ENCODE results near the gene DNAJC1.

DNAJC1 gene

DNA sequence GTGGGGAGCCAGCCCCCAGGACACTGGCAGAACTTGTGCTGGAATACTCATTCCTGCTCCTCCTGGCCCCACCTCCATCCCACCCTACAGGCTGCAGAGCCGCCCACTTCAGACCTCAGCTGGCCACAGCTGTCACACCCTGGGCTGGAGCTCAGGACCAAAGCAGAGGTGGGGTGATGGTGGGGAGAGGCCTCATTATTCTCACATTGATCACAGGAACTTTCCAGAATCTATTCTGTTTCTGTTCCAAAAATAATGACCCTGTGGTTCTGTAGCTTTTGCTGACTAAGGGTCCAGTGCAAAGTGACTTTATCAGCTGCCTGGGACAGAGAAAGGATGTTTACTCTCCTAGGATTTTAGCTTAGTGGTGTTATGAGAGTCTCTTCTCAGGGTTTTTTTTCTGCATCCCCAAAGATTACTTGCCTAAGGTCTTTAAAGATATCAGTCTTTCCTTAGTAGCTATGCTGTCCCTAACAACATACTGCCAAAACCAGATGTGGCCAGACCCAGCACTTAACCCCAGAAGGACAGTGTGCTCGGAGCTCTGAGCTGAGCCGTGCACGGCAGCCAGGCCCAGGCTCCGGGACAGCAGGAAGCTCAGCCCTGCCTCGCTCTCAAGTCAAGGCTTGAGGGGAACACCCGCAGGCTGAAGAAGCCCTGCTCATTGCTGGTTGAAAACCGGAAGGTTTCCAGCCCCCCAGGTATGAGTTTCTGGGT is 246.2 kb downstream of the DNAJC1 start:
- no peak for DNase-seq

DNA sequence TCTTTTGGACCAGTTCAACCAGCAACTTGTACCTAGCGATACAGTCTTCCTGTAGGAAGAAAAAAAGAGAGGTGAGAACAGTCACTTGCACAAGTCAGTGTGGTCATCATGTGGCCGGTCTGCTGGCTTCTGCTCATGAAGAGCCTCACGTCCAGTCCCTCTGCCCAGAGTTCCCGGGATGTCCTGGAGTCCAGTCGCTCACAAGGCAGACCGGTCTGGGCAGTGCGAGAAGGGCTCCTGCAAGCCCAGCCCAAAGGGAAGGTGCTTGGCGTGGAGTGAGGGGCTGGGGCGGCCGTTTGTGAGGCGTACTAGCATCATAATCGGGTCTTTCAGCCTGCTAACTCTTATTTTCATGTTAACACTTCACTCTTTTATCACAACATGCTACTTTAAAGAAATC is 246.8 kb downstream of the DNAJC1 start:
- no peak for DNase-seq

DNA sequence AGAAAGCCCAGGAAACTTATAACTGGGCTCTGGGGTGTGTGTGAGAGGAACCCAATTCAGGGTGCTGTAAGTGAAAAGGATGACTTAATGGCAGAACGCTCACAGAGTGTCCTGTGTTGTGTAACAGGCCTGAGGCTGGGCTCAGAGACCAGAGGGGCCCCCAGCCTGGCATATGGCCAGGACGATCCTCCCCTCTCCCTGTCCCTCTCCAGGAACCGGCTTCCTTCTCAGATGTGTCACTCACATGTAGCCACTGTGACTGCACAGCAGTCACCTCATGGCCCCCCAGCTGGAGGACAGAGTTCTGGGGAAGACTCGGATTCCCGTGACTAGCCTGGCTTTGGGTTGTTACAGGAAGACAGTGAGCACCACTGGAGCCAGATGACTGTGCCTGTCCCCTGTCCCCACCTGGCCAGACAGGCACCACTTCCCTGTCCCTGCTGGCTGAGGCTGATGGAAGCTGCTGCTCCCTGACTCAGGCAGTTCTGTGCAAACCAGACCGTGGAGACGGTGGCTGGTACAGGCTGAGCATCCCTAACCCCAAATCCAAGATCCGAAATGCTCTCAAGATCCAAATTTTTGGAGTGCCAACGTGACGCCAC is 249.0 kb downstream of the DNAJC1 start:
- no peak for DNase-seq

GRCh38 chr10:21753497-21754270 is 249.8 kb downstream of the DNAJC1 start:
- no peak for DNase-seq

GRCh38 chr10:21751341-21752310 is 251.9 kb downstream of the DNAJC1 start:
- DNase-seq, result no peak

- DNase-seq, result no peak
Observed at GRCh38 chr10:21750424-21750823, 253.1 kb downstream of the DNAJC1 start.

DNA sequence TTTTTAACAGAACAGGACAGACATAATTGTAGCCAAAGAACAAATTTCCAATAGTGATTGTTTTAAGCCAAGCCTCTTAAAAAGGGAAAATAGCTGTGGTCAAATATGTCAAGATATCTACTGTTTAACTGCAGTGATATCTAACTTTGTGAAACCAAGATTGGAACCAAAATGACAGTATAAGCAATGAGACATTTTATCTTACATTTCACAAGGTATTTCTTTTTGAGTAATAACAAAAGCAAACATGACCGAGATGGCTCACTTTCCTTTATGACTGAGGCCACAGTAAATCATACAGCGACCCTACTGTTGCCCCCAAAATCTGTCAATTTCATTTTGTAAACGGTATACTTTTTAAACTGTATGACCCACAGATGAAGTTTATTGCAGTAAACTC is 253.7 kb downstream of the DNAJC1 start:
- DNase-seq, result no peak

DNA sequence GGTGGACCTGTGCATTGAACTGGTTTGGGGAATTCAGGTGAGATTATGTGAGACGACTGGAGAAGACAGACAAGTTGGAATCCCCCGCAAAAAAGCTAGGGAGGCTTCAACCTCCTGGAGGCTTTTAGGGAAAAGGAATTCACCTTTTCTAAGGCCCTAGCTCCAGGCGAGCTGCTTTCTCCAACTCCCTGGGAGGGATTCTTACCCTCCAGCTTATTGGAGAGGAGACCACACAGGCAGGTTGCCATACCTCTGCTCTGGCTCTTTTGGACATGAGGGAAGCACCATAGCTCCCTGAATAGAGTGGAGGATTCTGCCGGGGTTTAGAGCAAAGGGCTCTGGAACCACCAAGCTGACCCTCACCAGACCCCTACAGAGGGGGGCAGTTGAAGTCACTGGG is 255.7 kb downstream of the DNAJC1 start:
- no peak for DNase-seq

DNA sequence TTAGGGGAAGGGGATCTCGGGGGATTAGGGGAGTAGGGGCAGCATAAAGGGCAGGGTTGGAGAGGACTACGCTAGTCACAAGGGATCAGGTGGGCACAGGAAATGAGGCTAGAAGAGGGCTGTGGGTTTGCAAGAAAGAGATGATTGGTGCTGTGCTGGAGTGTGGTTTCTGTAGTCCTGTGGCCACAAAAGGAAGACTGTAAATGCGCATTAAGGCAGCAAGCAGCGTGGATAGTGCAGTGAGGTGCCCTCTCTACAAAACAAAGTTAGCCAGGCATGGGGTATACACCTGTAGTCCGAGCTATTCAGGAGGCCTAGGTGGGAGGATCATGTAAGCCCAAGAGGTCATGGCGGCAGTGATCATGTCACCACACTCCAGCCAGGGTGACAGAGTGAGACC is 257.4 kb downstream of the DNAJC1 start:
- peak in 1 of 2 donors; percentile 21 for DNase-seq

DNA sequence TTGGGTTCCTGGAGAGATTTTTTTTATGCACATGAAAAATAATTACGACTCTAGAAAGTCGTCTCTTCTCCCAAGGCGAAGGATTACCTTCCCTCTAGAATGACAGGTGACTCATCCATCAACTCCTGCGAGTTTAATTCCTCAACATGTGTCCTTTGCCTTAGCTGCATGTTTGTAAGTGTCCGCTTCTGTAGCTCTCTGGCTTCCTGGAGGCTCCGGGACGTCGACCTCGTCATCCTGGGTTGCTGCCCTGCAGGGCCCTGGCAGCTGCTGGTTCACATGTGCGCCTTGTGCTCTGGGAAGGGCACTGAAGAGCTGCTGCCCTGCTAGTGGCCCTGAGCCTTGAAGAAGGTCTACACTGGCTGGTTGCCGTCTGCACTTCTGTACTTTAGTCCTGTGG is 259.3 kb downstream of the DNAJC1 start:
- DNase-seq, result no peak

- no peak for DNase-seq
Observed at GRCh38 chr10:21742740-21743412, 260.7 kb downstream of the DNAJC1 start.

GRCh38 chr10:21740989-21741388 is 262.5 kb downstream of the DNAJC1 start:
- DNase-seq, result peak; percentile 53 to 64

DNA sequence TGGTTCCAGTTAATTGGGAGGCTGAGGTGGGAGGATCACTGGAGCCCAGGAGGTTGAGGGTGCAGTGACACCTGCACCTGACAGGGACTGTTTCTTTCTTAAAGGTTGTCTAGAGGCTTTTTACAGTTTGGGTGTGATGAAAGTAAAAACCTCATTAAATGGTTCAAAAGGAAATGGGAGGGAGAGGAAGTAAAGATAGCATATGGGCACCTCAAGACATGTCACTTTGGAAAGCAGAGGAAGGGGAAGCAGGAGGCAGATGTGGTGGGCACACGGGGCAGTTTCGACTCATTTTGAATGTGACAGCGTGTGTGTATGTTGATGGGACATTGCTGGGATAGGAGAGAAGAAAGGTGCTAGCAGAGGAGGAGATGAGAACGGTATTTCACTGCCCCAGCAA is 266.4 kb downstream of the DNAJC1 start:
- DNase-seq, result no peak

- DNase-seq, result no peak
Observed at GRCh38 chr10:21733710-21734109, 269.8 kb downstream of the DNAJC1 start.

GRCh38 chr10:21732067-21732772 is 271.3 kb downstream of the DNAJC1 start:
- peak; percentile 21 to 47 for DNase-seq

DNA sequence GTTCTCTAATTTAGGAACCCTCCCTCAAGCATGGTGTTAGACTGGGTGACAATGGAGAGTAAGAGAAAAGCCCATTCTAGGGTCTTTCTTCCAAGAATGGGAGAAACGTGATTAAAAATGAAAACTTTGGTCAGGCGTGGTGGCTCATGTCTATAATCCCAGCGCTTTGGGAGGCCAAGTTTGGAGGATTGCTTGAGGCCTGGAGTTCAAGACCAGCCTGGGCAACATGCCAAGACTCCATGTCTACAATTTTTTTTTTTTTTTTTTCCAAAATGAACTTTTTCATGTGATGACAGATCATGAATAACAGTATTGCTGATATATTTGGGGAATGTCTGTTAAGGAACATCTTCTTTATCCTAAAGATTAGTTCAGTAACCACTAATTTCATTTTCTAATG is 274.9 kb downstream of the DNAJC1 start:
- no peak for DNase-seq

DNA sequence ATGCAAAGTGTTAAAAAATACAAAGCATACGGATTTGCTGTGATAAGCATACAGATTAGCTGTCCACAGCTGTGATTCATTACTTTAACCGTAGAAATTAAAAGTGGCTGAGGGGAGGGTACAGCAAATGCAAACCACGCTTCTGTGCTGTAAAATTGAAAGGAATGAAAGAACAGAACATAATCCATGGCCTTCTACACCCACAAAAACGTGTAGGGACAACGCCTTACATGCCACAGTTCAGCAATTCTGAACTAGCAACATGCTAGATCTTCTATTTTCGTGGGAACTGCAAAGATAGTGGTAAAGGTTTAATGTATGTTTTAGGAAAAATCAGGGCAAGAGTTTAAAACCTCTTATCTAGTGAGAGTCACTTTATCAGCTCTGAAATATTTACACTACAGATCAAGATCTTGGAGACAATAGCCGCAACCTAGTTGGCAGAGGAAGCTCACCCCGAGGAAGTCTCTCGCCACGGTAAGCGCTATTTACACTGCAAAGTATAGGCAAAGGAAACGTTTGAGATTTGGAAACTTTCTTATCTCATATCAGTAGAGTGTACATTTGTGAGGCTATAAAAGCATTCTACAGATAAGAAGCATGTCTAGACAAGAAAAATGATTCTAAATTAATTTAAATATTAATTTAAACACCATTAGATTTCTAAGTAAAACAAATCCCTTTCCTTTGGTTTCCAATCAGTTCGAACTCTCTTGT is 275.9 kb downstream of the DNAJC1 start:
- DNase-seq, result no peak

DNA sequence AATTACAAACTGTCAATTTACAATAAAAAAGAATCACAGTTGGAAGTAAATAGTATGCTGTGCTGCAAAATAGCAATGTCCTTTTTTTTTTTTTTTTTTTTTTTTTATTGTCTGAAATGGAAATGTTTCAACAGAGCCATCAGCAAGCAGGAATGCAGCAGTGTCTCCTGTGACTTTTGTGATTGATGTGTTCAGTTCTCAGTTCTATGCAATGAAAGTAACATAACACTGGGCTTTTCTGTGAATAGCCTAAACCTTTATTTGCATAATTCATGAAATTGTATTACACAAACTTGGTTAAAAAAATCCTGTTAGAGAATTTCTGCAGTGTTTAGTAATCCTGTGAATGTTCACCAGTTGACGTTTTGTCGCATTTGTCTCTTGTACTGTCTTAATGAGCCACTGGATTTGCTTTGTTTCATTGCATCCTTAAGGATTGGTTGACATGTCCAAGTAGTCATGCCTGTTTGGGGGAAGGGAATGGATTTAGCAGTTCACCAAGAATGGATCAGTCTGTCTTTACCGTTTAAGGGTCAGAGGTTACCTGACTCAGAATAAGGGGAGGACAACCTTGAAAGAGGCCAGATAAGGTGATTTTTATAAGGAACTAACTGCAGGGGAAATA is 276.8 kb downstream of the DNAJC1 start:
- no peak for DNase-seq

GRCh38 chr10:21724687-21725367 is 278.7 kb downstream of the DNAJC1 start:
- peak; percentile 49 to 57 for DNase-seq
